GM18519 (cell line): ENCODE data around the gene ASCC3.
"Not testable (repeated sequence)": the region's sequence is repeated elsewhere in the genome, so short reads cannot be mapped to it uniquely, and the experiment has no call there.

Source experiments
- ATAC-seq: cut with Tn5 transposase; IDR thresholded peaks from one replicate; pipeline ENCODE4 v1.9.1; 2021; ENCODE audit warnings: mild to moderate bottlenecking, moderate library complexity; ENCODE audit not compliant: unreplicated experiment, low FRiP score

Gene ASCC3

GRCh38 chr6:100886076-100886475 is 4.9 kb upstream of the ASCC3 start:
- no peak for ATAC-seq

GRCh38 chr6:100883347-100883746 is 2.2 kb upstream of the ASCC3 start:
- no peak for ATAC-seq

- ATAC-seq: no peak
Observed at GRCh38 chr6:100881707-100882040, 545 bp upstream of the ASCC3 start.

DNA sequence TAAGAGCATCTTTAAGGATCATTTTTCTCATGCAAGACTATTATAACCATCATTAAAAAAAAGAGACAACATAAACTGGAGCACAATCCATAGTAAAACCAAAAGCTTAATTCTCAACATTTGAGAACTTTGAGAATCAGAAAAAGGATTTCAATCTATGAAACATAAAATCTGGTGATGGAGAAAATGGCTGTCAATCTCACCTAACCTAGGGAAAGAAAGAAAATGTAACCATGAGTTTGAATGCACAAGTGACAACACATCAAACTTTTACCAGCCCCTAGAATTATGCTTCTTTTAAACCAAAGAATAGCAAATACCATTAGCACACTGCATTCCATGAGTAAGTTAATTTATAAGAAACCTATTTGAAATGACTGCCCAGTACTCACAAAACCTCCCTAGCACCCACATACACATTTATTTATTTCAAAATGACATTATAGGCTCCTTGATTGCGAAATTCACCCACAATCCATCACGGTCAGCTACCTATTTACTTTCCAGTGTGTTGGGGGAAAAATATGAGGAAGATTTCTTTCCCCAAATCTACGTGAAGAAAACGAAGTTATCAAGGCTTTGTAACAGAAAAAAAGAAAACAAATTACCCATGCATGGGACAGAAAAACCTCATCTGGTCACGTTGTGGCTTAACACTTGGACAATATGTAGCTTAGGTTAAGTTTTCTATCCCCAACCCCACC is 828 bp downstream of the ASCC3 start:
- no peak for ATAC-seq

DNA sequence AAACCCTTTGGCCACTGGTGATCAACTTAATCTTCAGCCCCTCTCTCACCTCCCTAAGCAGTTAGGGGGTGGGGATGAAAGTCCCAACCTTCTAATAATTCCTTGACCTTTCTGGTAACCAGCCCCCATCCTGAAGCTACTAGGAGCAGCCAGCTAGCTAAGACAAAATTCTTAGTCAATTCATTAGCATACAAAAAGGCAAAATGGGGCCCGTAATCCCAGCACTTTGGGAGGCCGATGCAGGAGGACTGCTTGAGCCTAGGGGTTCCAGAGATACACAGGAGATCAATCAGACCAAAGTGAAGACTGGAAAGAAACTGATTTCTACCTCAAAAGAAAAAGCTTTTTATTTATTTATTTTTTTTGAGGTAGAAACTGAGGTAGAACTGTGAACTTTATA is 1.8 kb downstream of the ASCC3 start:
- no peak for ATAC-seq

GRCh38 chr6:100877851-100878250 is 3.3 kb downstream of the ASCC3 start:
- no peak for ATAC-seq

- ATAC-seq: no peak
Observed at GRCh38 chr6:100876251-100876650, 4.9 kb downstream of the ASCC3 start.

GRCh38 chr6:100865525-100865924 is 15.6 kb downstream of the ASCC3 start:
- no peak for ATAC-seq

DNA sequence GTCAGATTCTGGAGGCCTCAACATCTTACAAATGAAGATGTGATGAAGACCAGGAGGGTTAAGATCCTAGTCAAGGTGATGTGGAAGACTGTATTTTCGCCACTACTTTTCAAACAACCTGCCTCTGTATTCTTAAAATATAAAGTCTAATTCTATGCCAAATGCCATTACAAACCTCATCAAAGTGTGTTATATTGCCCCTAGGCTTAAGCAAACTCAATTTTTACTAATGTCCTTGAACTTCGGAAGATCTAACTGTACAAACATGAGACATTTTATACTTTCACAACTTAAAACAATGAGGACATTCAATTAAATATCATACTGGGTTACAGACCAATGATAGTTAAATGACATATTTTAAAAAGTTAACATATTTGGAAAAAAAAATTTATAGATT is 19.1 kb downstream of the ASCC3 start:
- ATAC-seq: no peak

- no peak for ATAC-seq
Observed at GRCh38 chr6:100856146-100856545, 25.0 kb downstream of the ASCC3 start.

- ATAC-seq: no peak
Observed at GRCh38 chr6:100851819-100852218, 29.3 kb downstream of the ASCC3 start.

- ATAC-seq: no peak
Observed at GRCh38 chr6:100850174-100850573, 31.0 kb downstream of the ASCC3 start.

DNA sequence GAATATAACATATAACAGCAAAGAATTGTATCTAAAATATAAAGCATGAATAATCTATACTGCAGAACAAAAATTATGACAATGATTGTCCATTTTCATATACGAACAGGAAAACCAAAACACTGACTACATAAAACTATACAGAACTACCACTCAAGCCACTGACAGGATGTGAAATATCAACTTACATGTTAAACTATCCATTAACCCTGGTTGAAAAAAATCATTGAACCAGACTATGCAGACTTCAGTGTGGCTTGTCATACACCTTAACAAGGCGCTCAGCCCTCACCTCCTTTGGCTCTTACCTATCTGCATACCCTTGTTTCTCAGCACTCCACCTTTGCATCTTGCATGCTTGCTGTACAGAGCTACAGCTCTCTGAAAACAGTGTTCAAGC is 34.9 kb downstream of the ASCC3 start:
- no peak for ATAC-seq

DNA sequence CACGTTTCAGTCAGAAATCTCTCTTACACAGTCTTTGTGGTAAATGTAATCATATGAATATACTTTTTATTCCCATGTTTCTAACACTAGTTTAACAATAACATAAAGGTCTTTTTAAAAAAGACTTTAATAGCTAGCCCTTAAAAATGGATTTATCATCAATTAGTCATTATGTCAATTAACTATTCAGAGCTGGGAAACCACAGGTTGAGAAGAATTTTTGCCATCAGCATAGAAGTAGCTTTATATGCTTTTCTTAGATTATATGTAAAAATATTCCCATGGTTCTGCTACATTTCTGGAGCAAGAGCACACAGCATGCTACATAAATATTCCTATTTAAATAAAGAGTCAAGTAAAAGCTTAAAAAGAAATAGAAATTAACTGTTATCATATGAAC is 35.5 kb downstream of the ASCC3 start:
- ATAC-seq: no peak

DNA sequence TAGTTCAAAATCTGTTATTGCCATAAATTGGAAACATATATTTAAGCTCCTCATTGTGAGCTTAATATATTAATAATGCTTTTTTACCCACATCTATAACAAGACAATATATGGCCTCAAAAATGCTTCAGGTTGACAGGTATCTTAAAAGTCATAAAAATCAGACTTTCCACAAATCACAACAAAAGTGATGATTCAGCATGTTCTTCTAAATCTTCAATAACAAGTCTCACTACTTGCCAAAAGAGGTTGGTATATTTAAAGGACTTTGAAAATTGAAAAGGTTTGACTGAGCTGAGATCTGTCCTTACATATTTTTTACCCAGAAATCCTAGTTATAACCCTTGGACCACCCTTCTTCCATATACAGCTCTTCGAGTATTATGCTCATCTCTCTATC is 41.7 kb downstream of the ASCC3 start:
- no peak for ATAC-seq

GRCh38 chr6:100838011-100838410 is 43.1 kb downstream of the ASCC3 start:
- no peak for ATAC-seq

GRCh38 chr6:100833972-100834574 is 47.1 kb downstream of the ASCC3 start:
- no peak for ATAC-seq

GRCh38 chr6:100829077-100829595 is 52.0 kb downstream of the ASCC3 start:
- not testable (repeated sequence) for ATAC-seq

- no peak for ATAC-seq
Observed at GRCh38 chr6:100823041-100823440, 58.1 kb downstream of the ASCC3 start.

DNA sequence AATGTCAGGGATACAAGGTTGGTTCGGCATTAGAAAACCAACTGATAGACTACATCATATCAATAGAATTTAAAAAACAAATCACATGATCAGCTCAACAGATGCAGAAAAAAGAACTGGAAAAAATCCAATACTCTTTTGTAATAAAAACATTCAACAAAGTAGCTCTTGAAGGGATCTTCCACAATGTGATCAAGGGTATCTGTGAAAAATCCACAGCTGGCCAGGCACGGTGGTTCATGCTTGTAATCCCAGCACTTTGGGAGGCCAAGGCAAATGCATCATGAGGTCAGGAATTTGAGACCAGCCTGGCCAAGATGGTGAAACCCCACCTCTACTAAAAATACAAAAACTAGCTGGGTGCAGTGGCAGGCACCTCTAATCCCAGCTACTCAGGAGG is 63.1 kb downstream of the ASCC3 start:
- no peak for ATAC-seq

DNA sequence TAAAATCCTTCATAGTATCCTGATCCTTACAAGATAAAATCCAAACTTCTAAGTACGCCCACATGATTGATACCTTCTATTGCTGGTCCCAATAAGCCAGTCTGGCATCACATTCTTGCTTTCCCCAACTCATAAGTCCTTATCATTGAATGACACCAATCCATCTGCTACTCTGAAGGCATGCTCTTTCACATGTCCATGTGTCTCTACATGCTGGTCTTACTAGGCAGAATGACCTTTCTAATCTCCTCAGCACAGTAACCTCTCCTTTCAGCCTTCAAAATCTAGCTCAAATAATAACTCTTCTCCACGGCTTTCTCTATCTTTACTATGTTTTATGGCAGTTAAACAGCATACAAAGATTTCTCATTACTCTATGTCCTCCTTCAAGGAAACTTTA is 71.1 kb downstream of the ASCC3 start:
- ATAC-seq: no peak

DNA sequence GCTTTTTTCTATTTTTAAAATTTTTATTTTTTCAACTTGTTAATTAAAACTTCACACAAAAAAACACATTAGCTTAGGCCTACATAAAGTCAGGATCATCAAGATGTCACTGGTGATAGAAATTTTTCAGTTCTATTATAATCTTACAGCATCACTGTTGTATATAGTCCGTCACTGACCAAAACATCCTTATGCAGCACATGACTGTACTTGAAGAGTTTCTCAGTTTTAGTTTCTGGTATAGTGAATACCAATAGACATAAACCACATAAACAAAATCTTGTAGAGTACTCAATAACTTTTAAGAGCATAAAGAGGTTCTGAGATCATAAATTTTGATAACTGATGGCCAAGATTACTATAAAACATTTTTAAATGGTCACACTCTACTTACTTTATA is 71.8 kb downstream of the ASCC3 start:
- ATAC-seq: peak; percentile 48
